Ishikawa (cell line): ENCODE results near the gene TTC36.

Experiments
- CEBPB ChIP-seq: IDR thresholded peaks from 2 replicates; pipeline ENCODE4 v1.6.1; 2012
- CREB1 ChIP-seq: IDR thresholded peaks from 2 replicates; pipeline ENCODE4 v1.6.1; 2012; ENCODE audit warnings: low read depth
- EGR1 ChIP-seq: IDR thresholded peaks from 2 replicates; pipeline ENCODE4 v1.6.1; 2012
- EP300 ChIP-seq: IDR thresholded peaks from 2 replicates; pipeline ENCODE4 v1.6.1; 2012; ENCODE audit warnings: borderline replicate concordance
- FOXM1 ChIP-seq: IDR thresholded peaks from 2 replicates; pipeline ENCODE4 v1.6.1; 2012; ENCODE audit warnings: low read depth, borderline replicate concordance
- NFIC ChIP-seq: IDR thresholded peaks from 2 replicates; pipeline ENCODE4 v1.6.1; 2012
- RAD21 ChIP-seq: IDR thresholded peaks from 2 replicates; pipeline ENCODE4 v1.6.1; 2012; ENCODE audit warnings: low read depth
- TAF1 ChIP-seq: IDR thresholded peaks from 2 replicates; pipeline ENCODE4 v1.6.1; 2012; ENCODE audit warnings: low read depth, mild to moderate bottlenecking
- TCF12 ChIP-seq: IDR thresholded peaks from 2 replicates; pipeline ENCODE4 v1.6.1; 2012; ENCODE audit warnings: low read depth
- TEAD4 ChIP-seq: IDR thresholded peaks from 2 replicates; pipeline ENCODE4 v1.6.1; 2012
- YY1 ChIP-seq: IDR thresholded peaks from 2 replicates; pipeline ENCODE4 v1.6.1; 2012; ENCODE audit warnings: low read depth
- ZBTB7A ChIP-seq: IDR thresholded peaks from 2 replicates; pipeline ENCODE4 v1.6.1; 2012; ENCODE audit warnings: low read depth
- TF ChIP-seq, protein P1 (sequence below): IDR thresholded peaks from 2 replicates; pipeline ENCODE4 v1.6.1; 2012
- TF ChIP-seq, protein P2 (sequence below): IDR thresholded peaks from 2 replicates; pipeline ENCODE4 v1.6.1; 2012
- TF ChIP-seq, protein P3 (sequence below): IDR thresholded peaks from 2 replicates; pipeline ENCODE4 v1.6.1; 2012; ENCODE audit warnings: low read depth, mild to moderate bottlenecking

The TTC36 gene

DNA sequence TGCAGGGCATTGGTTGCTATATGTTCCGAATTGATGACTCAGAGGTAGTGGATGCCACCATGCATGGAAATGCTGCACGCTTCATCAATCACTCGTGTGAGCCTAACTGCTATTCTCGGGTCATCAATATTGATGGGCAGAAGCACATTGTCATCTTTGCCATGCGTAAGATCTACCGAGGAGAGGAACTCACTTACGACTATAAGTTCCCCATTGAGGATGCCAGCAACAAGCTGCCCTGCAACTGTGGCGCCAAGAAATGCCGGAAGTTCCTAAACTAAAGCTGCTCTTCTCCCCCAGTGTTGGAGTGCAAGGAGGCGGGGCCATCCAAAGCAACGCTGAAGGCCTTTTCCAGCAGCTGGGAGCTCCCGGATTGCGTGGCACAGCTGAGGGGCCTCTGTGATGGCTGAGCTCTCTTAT is 5.4 kb upstream of the TTC36 start:
- TF ChIP-seq, protein P1, sequence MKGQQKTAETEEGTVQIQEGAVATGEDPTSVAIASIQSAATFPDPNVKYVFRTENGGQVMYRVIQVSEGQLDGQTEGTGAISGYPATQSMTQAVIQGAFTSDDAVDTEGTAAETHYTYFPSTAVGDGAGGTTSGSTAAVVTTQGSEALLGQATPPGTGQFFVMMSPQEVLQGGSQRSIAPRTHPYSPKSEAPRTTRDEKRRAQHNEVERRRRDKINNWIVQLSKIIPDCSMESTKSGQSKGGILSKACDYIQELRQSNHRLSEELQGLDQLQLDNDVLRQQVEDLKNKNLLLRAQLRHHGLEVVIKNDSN, result no peak
- TF ChIP-seq CREB1, result no peak

DNA sequence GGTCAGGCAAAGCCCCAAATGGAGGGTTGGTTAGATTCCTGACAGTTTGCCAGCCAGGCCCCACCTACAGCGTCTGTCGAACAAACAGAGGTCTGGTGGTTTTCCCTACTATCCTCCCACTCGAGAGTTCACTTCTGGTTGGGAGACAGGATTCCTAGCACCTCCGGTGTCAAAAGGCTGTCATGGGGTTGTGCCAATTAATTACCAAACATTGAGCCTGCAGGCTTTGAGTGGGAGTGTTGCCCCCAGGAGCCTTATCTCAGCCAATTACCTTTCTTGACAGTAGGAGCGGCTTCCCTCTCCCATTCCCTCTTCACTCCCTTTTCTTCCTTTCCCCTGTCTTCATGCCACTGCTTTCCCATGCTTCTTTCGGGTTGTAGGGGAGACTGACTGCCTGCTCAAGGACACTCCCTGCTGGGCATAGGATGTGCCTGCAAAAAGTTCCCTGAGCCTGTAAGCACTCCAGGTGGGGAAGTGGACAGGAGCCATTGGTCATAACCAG is 4.7 kb upstream of the TTC36 start:
- TF ChIP-seq RAD21 (peak; percentile 44), CREB1 (no peak)

DNA sequence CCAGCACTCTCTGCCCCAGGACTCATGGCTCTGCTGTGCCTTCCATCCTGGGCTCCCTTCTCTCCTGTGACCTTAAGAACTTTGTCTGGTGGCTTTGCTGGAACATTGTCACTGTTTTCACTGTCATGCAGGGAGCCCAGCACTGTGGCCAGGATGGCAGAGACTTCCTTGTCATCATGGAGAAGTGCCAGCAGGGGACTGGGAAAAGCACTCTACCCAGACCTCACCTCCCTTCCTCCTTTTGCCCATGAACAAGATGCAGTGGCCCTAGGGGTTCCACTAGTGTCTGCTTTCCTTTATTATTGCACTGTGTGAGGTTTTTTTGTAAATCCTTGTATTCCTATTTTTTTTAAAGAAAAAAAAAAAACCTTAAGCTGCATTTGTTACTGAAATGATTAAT is 2.9 kb upstream of the TTC36 start:
- TF ChIP-seq RAD21 (no peak), EGR1 (no peak), TEAD4 (no peak), CREB1 (no peak)
- TF ChIP-seq, protein P2, sequence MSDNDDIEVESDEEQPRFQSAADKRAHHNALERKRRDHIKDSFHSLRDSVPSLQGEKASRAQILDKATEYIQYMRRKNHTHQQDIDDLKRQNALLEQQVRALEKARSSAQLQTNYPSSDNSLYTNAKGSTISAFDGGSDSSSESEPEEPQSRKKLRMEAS, result no peak

DNA sequence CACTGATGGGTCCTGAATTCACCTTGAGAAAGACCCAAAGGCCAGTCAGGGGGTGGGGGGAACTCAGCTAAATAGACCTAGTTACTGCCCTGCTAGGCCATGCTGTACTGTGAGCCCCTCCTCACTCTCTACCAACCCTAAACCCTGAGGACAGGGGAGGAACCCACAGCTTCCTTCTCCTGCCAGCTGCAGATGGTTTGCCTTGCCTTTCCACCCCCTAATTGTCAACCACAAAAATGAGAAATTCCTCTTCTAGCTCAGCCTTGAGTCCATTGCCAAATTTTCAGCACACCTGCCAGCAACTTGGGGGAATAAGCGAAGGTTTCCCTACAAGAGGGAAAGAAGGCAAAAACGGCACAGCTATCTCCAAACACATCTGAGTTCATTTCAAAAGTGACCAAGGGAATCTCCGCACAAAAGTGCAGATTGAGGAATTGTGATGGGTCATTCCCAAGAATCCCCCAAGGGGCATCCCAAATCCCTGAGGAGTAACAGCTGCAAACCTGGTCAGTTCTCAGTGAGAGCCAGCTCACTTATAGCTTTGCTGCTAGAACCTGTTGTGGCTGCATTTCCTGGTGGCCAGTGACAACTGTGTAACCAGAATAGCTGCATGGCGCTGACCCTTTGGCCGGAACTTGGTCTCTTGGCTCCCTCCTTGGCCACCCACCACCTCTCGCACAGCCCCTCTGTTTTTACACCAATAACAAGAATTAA is 2.4 kb upstream of the TTC36 start:
- TF ChIP-seq, protein P3, sequence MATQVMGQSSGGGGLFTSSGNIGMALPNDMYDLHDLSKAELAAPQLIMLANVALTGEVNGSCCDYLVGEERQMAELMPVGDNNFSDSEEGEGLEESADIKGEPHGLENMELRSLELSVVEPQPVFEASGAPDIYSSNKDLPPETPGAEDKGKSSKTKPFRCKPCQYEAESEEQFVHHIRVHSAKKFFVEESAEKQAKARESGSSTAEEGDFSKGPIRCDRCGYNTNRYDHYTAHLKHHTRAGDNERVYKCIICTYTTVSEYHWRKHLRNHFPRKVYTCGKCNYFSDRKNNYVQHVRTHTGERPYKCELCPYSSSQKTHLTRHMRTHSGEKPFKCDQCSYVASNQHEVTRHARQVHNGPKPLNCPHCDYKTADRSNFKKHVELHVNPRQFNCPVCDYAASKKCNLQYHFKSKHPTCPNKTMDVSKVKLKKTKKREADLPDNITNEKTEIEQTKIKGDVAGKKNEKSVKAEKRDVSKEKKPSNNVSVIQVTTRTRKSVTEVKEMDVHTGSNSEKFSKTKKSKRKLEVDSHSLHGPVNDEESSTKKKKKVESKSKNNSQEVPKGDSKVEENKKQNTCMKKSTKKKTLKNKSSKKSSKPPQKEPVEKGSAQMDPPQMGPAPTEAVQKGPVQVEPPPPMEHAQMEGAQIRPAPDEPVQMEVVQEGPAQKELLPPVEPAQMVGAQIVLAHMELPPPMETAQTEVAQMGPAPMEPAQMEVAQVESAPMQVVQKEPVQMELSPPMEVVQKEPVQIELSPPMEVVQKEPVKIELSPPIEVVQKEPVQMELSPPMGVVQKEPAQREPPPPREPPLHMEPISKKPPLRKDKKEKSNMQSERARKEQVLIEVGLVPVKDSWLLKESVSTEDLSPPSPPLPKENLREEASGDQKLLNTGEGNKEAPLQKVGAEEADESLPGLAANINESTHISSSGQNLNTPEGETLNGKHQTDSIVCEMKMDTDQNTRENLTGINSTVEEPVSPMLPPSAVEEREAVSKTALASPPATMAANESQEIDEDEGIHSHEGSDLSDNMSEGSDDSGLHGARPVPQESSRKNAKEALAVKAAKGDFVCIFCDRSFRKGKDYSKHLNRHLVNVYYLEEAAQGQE, result no peak
- TF ChIP-seq RAD21, result no peak
- no peak for TF ChIP-seq CEBPB
- TF ChIP-seq TEAD4, result no peak
- TF ChIP-seq EGR1, result no peak
- TF ChIP-seq TAF1, result no peak
- TF ChIP-seq NFIC, result no peak
- TF ChIP-seq TCF12, result no peak
- TF ChIP-seq CREB1, result no peak
- TF ChIP-seq, protein P2, result no peak
- TF ChIP-seq, protein P1, result no peak
- TF ChIP-seq YY1, result no peak
- no peak for TF ChIP-seq EP300
- TF ChIP-seq FOXM1, result no peak

DNA sequence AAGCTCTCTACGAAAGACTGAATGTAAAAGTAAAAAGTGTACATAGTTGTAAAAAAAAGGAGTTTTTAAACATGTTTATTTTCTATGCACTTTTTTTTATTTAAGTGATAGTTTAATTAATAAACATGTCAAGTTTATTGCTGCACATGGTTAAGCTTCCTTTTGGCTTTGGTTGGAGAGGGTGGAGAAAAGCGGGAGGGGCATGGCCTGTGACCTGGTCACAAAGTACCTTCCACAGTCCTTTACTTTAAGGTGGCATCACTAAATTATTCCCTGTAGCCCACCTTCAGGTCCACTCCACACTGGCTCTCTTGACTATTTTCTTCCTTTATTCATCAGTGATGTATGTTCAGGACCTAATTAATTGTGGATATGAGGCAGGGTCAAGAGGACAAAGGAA is 586 bp upstream of the TTC36 start:
- TF ChIP-seq TCF12 (no peak), TAF1 (no peak), EP300 (no peak), TEAD4 (no peak), YY1 (no peak), FOXM1 (no peak), EGR1 (no peak), CEBPB (no peak)
- TF ChIP-seq, protein P2, result no peak
- TF ChIP-seq, protein P3, result no peak
- TF ChIP-seq, protein P1, result no peak

DNA sequence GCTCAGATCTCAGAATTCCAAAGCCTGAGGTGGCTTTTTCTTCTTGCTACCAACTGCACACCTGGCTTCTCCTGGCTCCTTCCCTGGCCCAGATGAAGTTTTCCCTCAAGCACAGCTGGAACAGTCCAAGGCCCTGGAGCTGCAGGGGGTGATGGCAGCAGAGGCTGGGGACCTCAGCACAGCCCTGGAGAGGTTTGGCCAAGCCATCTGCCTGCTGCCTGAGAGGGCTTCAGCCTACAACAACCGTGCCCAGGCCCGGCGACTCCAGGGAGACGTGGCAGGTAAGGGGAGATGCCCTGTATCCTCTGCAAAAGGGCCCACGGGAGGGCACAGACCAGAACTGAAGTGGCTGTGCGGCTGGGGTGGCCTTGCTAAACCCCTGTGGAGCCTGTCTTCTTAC is 1.2 kb downstream of the TTC36 start:
- no peak for TF ChIP-seq ZBTB7A
- TF ChIP-seq, protein P3, result no peak
- TF ChIP-seq EP300, result no peak
- no peak for TF ChIP-seq TCF12
- TF ChIP-seq YY1, result no peak
- no peak for TF ChIP-seq CEBPB
- TF ChIP-seq, protein P2, result no peak
